Gastroesophageal sphincter (tissue), 4 donors: ENCODE measurements around the gene NME4. TPM values are rescaled to one million over a fixed set of nuclear protein-coding genes. Genes with fewer than 3 reads are reported as not detected.

Experiments
- ATAC-seq: fragments of 150-250 bp; one replicate; pipeline ENCODE4 v1.9.1; 2016; ENCODE audit warnings: mild to moderate bottlenecking, moderate library complexity
- H3K27ac ChIP-seq, 4 donors: fragments of 200-600 bp; sonication (generic) in 3 of 4; 1 replicate in 3 of 4; 2 replicates in 1 of 4; pipeline ENCODE4 v1.5.1; 2016 to 2019
- H3K27me3 ChIP-seq: fragments of 200-600 bp; sonication (generic); one replicate; pipeline ENCODE4 v1.5.1; 2019
- H3K36me3 ChIP-seq, 2 donors: fragments of 200-600 bp; sonication (generic); one replicate each; pipeline ENCODE4 v1.5.1; 2019; ENCODE audit warnings: control low read depth in 1 of 2
- H3K4me1 ChIP-seq, 3 donors: fragments of 200-600 bp; sonication (generic); 1 replicate in 2 of 3; 2 replicates in 1 of 3; pipeline ENCODE4 v1.5.1; 2016 to 2019; ENCODE audit warnings: control low read depth in 2 of 3
- H3K4me3 ChIP-seq, 2 donors: fragments of 200-600 bp; sonication (generic); one replicate each; pipeline ENCODE4 v1.5.1; 2019; ENCODE audit warnings: mild to moderate bottlenecking in 1 of 2, moderate library complexity in 1 of 2
- H3K9me3 ChIP-seq, 3 donors: fragments of 200-600 bp; sonication (generic); one replicate each; pipeline ENCODE4 v1.5.1; 2017 to 2019; ENCODE audit warnings: control low read depth in 2 of 3
- CTCF ChIP-seq, 4 experiments: fragments of 200-600 bp in 2 of 4; fragments of 450-650 bp in 2 of 4; sonication (generic) in 1 of 4; IDR thresholded peaks; one replicate each; pipeline ENCODE4 v1.5.1; 2017 to 2019; ENCODE audit warnings: antibody characterized with exemption in 4 of 4, mild to moderate bottlenecking in 2 of 4, moderate library complexity in 2 of 4
- EP300 ChIP-seq: sonication (generic); formaldehyde crosslinking; IDR thresholded peaks from one replicate; pipeline ENCODE4 v1.6.1; 2017; ENCODE audit warnings: antibody characterized with exemption, mild to moderate bottlenecking
- POLR2A ChIP-seq, 2 donors: fragments of 450-650 bp; IDR thresholded peaks; one replicate each; pipeline ENCODE4 v1.6.1; 2017; ENCODE audit warnings: antibody characterized with exemption in 2 of 2, mild to moderate bottlenecking in 2 of 2, moderate library complexity in 1 of 2
- POLR2AphosphoS5 ChIP-seq: sonication (generic); formaldehyde crosslinking; IDR thresholded peaks from one replicate; pipeline ENCODE4 v1.6.1; 2017; ENCODE audit warnings: antibody characterized with exemption
- WGBS, 2 donors: methylation state at CpG; one replicate each; pipeline ENCODE4 v1.1.5; 2018; ENCODE audit warnings: low coverage in 1 of 2; 5-methylcytosine and 5-hydroxymethylcytosine counted together
- total RNA-seq, 4 donors: library from RNA; depleted of rRNA; stranded (reverse); fragments of >200 nt; gene quantifications; one replicate each; pipeline ENCODE4 v1.1.0, GENCODE V29; 2016

The NME4 gene
- total RNA-seq, 4 donors from 2014 or later: 61.1 to 169 (median 136) TPM

GRCh38 chr16:364595-365491 is 32.2 kb upstream of the NME4 start:
- 47 to 75% methylated on average over 7 to 9 of the region's 19 CpGs for WGBS, 2 donors

GRCh38 chr16:366476-366875 is 30.5 kb upstream of the NME4 start:
- no peaks in the 10 kb centered on the region for H3K9me3 ChIP-seq
- peaks cover 0 to 33% (median 17%) of the 10 kb centered on the region in 3 donors for H3K4me1 ChIP-seq
- no peak for ATAC-seq
- TF ChIP-seq EP300: no peak
- TF ChIP-seq POLR2A (IDR thresholded peaks at IDR 0.05): no peak
- no peak for TF ChIP-seq POLR2AphosphoS5
- peaks cover 36% of the 10 kb centered on the region for H3K27me3 ChIP-seq
- no peak overlapping the region for H3K27ac ChIP-seq
- H3K4me3 ChIP-seq: no peak overlapping the region
- H3K36me3 ChIP-seq: peaks cover 0 to 37% of the 10 kb centered on the region in 2 donors
- 70% methylated on average over 4 of the region's 10 CpGs; no CpG with 5 or more reads in 1 of the 2 donors for WGBS, 2 donors

More at GRCh38 chr16:364595-365491, 32.2 kb upstream of the NME4 start:
- Histone ChIP-seq H3K4me1 (peaks cover 0 to 19% (median 7%) of the 10 kb centered on the region in 3 donors), H3K4me3 (no peak overlapping the region), H3K36me3 (peaks cover 0 to 35% of the 10 kb centered on the region in 2 donors), H3K9me3 (no peaks in the 10 kb centered on the region), H3K27me3 (peaks cover 38% of the 10 kb centered on the region), H3K27ac (no peak overlapping the region)
- ATAC-seq: no peak
- TF ChIP-seq EP300 (no peak), CTCF (IDR thresholded peaks at IDR 0.05) (no peak)

GRCh38 chr16:367333-367903 is 29.6 kb upstream of the NME4 start:
- Histone ChIP-seq H3K9me3 (no peaks in the 10 kb centered on the region), H3K4me3 (no peak overlapping the region), H3K4me1 (peaks cover 0 to 28% (median 17%) of the 10 kb centered on the region in 3 donors), H3K27me3 (peaks cover 28% of the 10 kb centered on the region), H3K27ac (no peak overlapping the region), H3K36me3 (peaks cover 0 to 47% of the 10 kb centered on the region in 2 donors)
- 80% methylated on average over 1 of the region's 18 CpGs; no CpG with 5 or more reads in 1 of the 2 donors for WGBS, 2 donors
- no peak for TF ChIP-seq POLR2A (IDR thresholded peaks at IDR 0.05)
- no peak for TF ChIP-seq POLR2AphosphoS5
- TF ChIP-seq EP300: no peak
- TF ChIP-seq CTCF (IDR thresholded peaks at IDR 0.05): no peak
- no peak for ATAC-seq

- no peak for TF ChIP-seq CTCF (IDR thresholded peaks at IDR 0.05)
- no peak for TF ChIP-seq EP300
- no peak for TF ChIP-seq POLR2AphosphoS5
- TF ChIP-seq POLR2A (IDR thresholded peaks at IDR 0.05): no peak
- no peak for ATAC-seq
- Histone ChIP-seq H3K27me3 (peaks cover 16% of the 10 kb centered on the region), H3K36me3 (peaks cover 0 to 58% of the 10 kb centered on the region in 2 donors), H3K4me1 (peaks cover 0 to 26% (median 17%) of the 10 kb centered on the region in 3 donors), H3K9me3 (no peaks in the 10 kb centered on the region), H3K27ac (no peak overlapping the region), H3K4me3 (no peak overlapping the region)
- 100% methylated on average over 2 of the region's 29 CpGs; no CpG with 5 or more reads in 1 of the 2 donors for WGBS, 2 donors
These were observed 28.4 kb upstream of the NME4 start for GRCh38 chr16:368388-369158.
